MG63 (cell line): ENCODE measurements around the gene GPR21. TPM values are rescaled to one million over a fixed set of nuclear protein-coding genes. Genes with fewer than 3 reads are reported as not detected.

Experiments
- DNase-seq: peaks from one replicate; pipeline ENCODE4 v3.0.0-alpha.2; 2020
- H3K27me3 ChIP-seq: fragments of 250-450 bp; sonication (Bioruptor Pico); 2 replicates; pipeline ENCODE4 v1.5.1; 2020; ENCODE audit warnings: mild to moderate bottlenecking, moderate library complexity
- H3K36me3 ChIP-seq: fragments of 250-450 bp; sonication (Bioruptor Pico); 2 replicates; pipeline ENCODE4 v1.5.1; 2020; ENCODE audit warnings: mild to moderate bottlenecking, moderate library complexity
- H3K4me3 ChIP-seq: fragments of 250-450 bp; sonication (Bioruptor Pico); 2 replicates; pipeline ENCODE4 v1.5.1; 2020; ENCODE audit warnings: mild to moderate bottlenecking, moderate library complexity
- H3K9me3 ChIP-seq: fragments of 250-450 bp; sonication (Bioruptor Pico); 2 replicates; pipeline ENCODE4 v1.5.1; 2020; ENCODE audit warnings: mild to moderate bottlenecking, moderate library complexity
- total RNA-seq: library from RNA; depleted of rRNA; stranded (reverse); fragments of >200 nt; shearing (Covaris generic); gene quantifications from 2 replicates; pipeline ENCODE4 v1.2.3, GENCODE V29; 2014; ENCODE audit warnings: low replicate concordance

The GPR21 gene
- total RNA-seq, 1 experiment from 2014 or later = not detected

DNA sequence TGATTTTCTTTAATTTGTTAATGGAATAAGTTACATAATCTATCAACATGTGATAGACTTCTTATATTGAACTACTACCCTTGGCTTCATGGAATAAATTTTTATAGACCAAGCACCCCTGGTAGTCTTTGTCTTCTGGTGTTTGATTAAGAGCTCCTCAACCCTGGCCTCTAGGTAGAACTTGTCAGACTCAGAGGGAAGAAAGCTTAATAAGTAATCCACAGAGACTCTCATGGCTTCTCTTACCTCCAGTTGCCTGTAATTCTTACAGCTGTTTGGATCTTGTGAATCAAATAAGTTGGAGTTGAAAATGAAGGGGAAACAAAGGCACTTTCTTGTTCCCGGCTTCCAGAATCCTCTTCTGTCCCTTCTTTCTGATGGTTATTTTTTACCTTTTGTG lies 7.0 kb upstream of the GPR21 start:
- H3K9me3 ChIP-seq = no peaks in the 10 kb centered on the region
- no peak for DNase-seq
- peaks cover 29% of the 10 kb centered on the region for H3K36me3 ChIP-seq
- no peak overlapping the region for H3K4me3 ChIP-seq
- no peaks in the 10 kb centered on the region for H3K27me3 ChIP-seq

DNA sequence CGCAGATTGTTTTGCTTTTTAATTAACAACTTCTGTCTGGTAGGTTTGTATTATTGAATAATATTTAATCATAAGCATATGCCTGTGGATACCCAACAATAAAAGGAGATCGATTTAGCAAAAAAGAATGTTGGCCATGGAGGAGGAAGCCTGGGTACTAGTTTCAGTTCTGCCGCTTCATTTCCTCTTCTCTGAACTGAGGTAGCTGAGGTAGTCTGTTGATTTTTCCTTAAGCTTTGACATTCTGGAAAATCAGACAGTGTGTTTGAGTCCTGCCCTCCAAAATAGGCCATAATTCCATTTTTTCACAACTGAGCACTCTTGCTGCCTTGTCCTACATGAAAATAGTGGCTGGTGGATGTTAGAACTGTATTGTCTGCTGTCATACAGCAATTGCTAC lies 6.0 kb upstream of the GPR21 start:
- Histone ChIP-seq H3K36me3 (peaks cover 29% of the 10 kb centered on the region), H3K9me3 (no peaks in the 10 kb centered on the region), H3K27me3 (no peaks in the 10 kb centered on the region), H3K4me3 (no peak overlapping the region)
- DNase-seq = no peak

DNA sequence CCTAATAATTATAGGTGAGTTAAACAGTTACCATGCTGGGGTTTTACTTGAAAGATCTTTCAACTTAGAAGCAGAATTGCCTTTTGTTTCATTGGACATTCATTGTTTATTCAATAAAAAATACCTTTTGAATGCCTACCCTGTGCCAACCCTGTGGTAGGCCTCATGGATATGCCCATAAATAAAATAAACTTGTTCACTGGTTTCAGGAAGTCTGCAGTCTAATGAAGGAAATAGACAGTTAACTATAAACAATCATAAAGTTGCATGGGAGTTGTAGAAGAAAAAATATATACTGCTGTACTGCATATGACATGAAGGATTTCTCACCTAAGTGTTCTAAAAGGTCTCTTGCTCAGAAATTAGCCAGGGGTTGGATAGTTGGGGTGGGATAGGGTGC lies 5.3 kb upstream of the GPR21 start:
- H3K4me3 ChIP-seq = no peak overlapping the region
- DNase-seq = no peak
- no peaks in the 10 kb centered on the region for H3K27me3 ChIP-seq
- no peaks in the 10 kb centered on the region for H3K9me3 ChIP-seq
- H3K36me3 ChIP-seq = peaks cover 26% of the 10 kb centered on the region

DNA sequence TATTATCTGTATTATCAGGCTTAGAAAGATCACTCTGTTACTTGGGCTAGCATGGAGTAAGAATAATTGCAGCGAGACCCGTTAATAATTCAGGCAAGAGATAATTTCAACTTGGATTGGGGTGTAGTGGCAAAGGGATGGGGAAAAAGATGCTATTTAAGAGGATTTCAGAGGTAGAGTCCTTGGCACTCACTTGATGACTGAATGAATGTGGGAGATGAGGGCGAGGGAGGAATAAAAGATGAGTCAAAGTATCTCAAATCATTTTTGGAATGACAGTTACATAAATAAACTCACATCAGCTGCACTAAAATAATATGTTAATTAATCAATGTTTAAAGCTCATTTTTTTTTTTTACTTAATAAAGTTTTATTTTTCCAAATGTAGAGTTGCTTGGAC lies 4.5 kb upstream of the GPR21 start:
- no peak for DNase-seq
- Histone ChIP-seq H3K36me3 (peaks cover 24% of the 10 kb centered on the region), H3K9me3 (no peaks in the 10 kb centered on the region)

DNA sequence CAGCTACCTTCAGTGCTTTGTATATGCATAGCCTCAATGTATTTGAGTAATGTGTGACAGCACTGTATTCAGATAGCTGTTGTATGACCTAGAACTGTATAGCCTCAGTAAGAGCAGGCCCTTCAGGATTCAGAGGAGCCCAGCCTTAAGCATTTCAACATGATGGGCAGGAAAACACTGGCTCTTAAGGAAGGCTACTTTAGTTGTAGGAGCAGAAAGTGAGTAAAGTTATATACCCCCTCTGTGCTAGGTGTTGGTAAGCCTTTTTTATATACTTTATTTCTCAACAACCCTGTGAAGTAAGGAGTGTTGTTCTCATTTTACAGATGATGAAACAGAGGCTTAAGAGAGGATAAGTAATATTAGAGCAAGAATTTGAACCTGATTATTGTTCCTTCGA lies 1.5 kb upstream of the GPR21 start:
- peaks cover 22% of the 10 kb centered on the region for H3K36me3 ChIP-seq
- H3K4me3 ChIP-seq = no peak overlapping the region
- no peak for DNase-seq
- H3K27me3 ChIP-seq = no peaks in the 10 kb centered on the region
- H3K9me3 ChIP-seq = no peaks in the 10 kb centered on the region

More for the DNA sequence above, 4.5 kb upstream of the GPR21 start:
- Histone ChIP-seq H3K4me3 (no peak overlapping the region), H3K27me3 (no peaks in the 10 kb centered on the region)

DNA sequence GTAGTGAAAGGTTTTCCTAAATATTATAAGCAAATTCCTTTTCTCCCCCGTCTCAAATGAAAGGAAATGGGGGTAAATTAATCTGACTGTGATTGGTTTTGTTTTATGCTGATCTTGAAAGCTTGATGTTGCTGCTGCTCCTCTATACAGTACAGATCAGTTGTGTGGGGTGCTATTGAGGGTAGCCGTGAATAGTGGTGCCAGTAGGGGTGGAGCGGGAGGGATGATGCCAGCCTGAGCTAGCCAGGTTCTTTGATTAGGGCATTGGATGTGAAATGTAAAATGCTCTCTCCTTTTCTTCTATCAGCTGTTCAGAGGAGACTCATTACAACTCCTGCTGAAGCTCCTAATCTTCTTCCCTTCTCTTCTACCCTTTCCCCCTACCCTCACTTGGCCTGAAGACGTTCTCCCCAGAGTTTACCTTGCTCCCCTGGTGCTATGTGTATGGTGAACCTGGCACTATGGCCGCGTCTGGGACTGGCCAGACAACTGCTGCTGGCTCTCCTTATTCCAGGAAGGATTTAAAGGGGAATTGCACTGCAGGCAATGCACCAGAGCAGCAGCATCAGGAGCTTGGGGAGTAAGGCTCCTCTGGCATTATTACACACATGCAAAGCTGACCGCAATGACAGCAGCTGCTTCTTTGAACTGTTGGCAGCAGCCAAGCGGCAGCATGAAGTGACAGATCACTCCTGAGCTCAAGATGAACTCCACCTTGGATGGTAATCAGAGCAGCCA lies 566 bp downstream of the GPR21 start:
- DNase-seq = no peak
- no peaks in the 10 kb centered on the region for H3K27me3 ChIP-seq
- peaks cover 7% of the 10 kb centered on the region; the same call in 1 of the 2 replicates for H3K36me3 ChIP-seq
- no peaks in the 10 kb centered on the region for H3K9me3 ChIP-seq
- no peak overlapping the region for H3K4me3 ChIP-seq

DNA sequence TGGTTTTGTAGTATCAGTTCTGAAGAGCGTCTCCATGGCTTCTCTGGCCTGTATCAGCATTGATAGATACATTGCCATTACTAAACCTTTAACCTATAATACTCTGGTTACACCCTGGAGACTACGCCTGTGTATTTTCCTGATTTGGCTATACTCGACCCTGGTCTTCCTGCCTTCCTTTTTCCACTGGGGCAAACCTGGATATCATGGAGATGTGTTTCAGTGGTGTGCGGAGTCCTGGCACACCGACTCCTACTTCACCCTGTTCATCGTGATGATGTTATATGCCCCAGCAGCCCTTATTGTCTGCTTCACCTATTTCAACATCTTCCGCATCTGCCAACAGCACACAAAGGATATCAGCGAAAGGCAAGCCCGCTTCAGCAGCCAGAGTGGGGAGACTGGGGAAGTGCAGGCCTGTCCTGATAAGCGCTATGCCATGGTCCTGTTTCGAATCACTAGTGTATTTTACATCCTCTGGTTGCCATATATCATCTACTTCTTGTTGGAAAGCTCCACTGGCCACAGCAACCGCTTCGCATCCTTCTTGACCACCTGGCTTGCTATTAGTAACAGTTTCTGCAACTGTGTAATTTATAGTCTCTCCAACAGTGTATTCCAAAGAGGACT lies 1.5 kb downstream of the GPR21 start:
- DNase-seq = no peak

DNA sequence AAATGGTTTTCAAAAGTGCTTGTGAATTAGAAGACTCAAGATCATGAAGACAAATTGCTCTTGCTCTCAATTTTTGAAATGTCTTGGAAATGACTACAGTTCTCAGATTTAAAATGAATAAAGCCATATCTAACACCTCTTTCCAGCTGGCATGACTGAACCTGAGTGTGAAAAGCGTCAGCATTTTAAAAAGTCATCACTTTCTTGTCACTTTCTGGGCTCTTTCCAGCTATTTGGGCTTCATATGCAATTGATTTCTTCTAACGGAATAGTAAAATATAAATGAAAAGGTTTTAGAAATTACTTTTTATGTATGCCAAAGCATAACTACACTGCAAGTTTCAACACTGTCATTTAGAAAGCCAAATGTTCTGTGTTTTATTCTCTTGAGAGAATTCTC lies 2.3 kb downstream of the GPR21 start:
- Histone ChIP-seq H3K4me3 (no peak overlapping the region), H3K27me3 (no peaks in the 10 kb centered on the region), H3K9me3 (no peaks in the 10 kb centered on the region), H3K36me3 (peaks cover 9% of the 10 kb centered on the region; the same call in 1 of the 2 replicates)
- no peak for DNase-seq

More for the DNA sequence above, 1.5 kb downstream of the GPR21 start:
- Histone ChIP-seq H3K9me3 (no peaks in the 10 kb centered on the region), H3K36me3 (peaks cover 4% of the 10 kb centered on the region; the same call in 1 of the 2 replicates), H3K27me3 (no peaks in the 10 kb centered on the region), H3K4me3 (no peak overlapping the region)

DNA sequence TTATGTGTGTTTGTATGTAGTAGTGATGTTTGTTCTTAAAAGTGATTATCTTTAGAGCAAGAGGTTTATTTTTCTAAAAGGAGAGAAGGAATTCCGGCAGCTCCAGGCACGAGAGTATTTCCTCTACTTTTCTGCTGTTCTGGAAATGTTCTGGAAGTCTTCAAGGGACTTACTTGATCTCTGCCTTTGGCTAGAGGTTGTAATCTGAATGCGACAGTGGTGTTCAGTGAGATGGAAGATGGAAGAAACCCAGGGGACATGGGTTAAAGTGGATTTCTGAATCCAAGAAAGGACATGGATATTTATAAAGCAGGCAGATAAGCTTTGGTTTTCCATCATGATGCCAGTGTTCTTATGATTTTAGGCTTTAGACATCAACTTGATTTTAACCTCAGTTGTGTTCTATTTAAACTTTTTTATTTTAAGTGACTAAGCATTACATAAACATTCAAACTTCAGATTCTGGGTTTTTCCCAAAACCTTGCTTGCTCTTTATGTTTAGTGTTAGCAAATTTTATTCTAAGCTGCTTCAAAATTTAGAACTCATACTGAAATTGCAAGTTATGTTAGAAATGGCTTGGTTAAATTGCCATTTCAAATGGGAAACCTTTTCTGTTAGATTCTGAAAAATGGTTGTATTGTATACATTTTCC lies 3.6 kb downstream of the GPR21 start:
- no peaks in the 10 kb centered on the region for H3K27me3 ChIP-seq
- H3K36me3 ChIP-seq = peaks cover 19% of the 10 kb centered on the region
- DNase-seq = no peak
- H3K4me3 ChIP-seq = no peak overlapping the region
- no peaks in the 10 kb centered on the region for H3K9me3 ChIP-seq

DNA sequence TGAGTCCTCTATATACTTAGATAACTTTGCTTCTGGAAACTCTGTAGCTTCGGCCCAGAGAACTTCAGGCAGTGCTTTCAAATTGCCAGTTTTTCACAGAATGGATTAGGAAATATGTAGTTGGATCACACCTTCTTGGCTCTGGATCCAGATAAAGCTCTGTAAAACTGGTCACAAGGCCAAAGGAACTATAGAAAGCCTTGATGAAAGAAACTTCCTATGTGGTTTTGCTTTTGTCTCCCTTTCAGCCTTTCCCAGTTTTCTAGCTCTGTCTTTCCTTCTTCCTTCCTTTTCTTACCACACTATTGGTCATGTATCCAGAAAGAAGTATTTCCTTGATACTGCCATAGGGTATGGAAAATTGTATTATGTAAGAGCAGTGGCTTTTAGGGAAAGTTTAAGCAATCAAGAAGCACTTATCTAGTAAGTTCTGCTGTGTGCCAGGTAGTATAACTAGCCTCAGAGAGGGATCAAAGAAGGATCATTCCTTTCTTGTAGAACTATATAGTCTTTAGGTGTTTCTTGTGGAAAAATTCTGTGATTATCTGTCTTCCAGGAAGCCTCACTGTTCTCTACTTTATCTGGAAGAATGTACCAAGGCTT lies 6.3 kb downstream of the GPR21 start:
- Histone ChIP-seq H3K4me3 (no peak overlapping the region), H3K9me3 (no peaks in the 10 kb centered on the region), H3K27me3 (no peaks in the 10 kb centered on the region), H3K36me3 (peaks cover 24% of the 10 kb centered on the region)
- no peak for DNase-seq

DNA sequence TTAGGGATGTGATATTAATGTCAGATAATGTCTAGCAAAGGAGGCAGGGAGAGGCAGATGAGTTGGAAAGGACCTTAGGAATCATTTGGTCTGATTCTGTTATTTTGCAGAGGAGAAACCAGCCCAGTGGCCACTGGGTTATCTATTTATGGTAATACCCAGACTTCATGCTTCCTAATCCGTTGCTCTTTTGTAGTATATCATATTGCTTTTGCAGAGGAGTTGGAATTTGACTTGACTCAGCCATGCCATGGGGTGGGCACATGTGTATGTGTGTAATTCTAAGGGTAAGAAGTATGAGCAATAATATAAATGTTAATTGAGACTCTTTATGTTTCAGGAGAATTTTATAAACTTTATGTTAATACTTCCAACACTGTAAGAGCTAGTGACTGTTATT lies 7.3 kb downstream of the GPR21 start:
- Histone ChIP-seq H3K27me3 (no peaks in the 10 kb centered on the region), H3K9me3 (no peaks in the 10 kb centered on the region)

DNA sequence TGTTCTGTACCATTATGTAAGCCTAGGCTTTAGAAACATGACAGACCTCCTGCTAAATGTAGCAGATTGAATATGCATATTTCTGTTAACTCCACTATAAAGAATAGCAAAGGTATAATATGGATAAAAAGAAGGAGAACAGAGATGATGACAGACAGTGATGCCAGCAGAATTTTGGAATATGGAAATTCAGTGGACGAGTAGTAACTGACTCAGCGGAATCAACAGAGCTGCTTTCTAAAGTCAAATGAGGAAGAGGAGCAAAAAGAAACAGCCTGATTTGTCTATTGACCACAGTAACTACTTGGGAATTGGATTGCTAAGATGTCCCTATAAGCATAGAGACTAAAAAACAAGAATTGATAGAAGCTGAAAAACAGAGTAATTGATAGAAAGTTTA lies 8.0 kb downstream of the GPR21 start:
- Histone ChIP-seq H3K36me3 (peaks cover 22% of the 10 kb centered on the region), H3K9me3 (no peaks in the 10 kb centered on the region), H3K27me3 (no peaks in the 10 kb centered on the region), H3K4me3 (no peak overlapping the region)
- no peak for DNase-seq

More for the DNA sequence above, 7.3 kb downstream of the GPR21 start:
- peaks cover 22% of the 10 kb centered on the region for H3K36me3 ChIP-seq
- H3K4me3 ChIP-seq = no peak overlapping the region
- DNase-seq = no peak

DNA sequence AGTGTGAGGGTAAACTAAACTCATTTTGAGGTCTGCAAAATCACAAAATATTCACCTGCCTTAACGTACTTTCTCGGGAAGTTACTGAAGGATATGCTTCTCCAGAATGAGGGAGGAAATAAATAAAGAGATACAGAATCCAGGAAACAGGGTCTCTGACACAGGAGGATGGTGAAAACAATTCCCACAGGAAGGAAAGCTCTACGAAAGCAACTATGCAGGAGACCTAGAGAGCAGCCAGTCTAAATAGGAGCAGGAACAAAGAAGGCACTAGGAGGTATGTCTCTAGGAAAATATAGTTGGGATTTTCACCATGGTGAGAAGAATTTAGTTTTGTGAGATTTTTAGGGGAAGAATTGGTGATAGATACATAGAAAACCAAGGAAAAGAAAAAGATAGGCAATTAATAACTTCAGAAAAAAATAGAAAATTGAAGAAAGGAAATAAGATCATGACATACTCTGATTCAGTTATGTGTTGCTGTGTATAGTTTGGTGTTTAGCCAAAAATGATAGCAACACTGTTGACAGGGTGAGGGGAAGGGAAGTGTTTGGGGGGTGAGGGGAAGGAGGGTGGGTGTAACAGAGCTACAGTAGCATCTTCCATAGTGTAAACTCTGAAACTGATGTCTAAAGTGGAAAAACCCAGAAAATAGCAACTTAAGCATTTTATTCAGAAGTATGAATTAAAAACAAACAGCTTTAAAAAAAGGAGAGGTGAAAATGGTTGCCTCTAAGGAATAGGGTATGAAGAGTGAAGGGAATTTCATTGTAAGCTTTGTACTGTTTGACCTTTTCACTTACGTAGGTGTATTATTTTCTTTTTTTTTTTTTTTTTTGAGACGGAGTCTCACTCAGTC lies 9.8 kb downstream of the GPR21 start:
- Histone ChIP-seq H3K27me3 (no peaks in the 10 kb centered on the region), H3K9me3 (no peaks in the 10 kb centered on the region), H3K36me3 (peaks cover 22% of the 10 kb centered on the region), H3K4me3 (no peak overlapping the region)
- no peak for DNase-seq

DNA sequence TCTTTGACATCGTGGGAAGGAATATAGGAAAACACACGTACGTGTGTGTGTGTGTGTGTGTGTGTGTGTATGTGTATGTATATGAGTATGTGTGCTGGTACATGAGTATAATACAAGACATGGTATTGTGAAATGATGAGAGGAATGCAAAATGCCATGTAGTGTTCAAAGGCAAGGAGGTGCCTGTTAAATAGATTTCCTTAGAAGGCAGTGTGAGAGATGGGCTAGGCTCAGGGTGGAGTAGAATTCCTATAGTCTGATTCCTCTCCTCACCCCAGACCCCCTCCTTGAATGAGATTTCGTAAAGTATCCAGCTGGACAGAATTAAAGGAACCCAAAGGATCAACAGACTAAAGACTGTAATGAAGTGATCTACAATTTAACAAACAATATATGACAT lies 11.1 kb downstream of the GPR21 start:
- H3K27me3 ChIP-seq = no peaks in the 10 kb centered on the region
- no peak for DNase-seq
- no peak overlapping the region for H3K4me3 ChIP-seq
- H3K36me3 ChIP-seq = peaks cover 22% of the 10 kb centered on the region
- no peaks in the 10 kb centered on the region for H3K9me3 ChIP-seq

DNA sequence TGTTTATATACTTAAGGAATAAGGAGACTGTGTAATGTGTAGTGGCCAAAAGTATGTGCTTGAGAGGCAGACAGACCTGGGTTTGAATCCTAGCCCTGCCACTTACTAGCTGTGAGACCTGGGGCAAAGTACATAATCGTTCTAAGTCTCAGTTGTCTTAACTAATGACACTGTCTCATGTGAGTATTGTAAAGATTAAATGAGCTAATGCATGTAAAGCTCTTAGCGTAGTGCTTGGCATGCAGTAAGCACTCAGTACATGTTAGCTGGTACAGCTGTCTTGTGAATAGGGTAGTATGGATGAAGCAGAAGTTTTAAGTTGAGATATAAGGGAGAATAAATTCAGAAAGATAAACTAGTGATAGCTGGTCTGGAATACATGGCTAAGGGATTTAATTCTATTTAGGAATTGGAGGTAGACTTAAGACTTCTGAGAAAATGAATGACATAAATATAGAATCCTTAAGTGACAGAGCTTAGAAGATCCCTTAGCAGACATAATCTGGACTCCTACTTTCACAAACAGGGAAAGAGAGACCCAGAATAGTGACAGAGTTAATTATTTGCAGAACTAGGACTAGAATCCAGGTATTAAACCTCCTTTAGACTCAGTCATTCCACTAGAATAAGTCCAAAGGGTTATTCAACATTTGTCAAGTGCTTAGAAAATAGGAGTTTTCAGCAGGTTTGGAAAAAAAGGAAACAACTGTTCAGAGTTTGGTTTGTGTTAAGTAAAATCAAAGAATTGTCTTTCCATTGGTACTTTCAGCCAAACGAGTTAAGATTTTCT lies 13.1 kb downstream of the GPR21 start:
- no peaks in the 10 kb centered on the region for H3K27me3 ChIP-seq

DNA sequence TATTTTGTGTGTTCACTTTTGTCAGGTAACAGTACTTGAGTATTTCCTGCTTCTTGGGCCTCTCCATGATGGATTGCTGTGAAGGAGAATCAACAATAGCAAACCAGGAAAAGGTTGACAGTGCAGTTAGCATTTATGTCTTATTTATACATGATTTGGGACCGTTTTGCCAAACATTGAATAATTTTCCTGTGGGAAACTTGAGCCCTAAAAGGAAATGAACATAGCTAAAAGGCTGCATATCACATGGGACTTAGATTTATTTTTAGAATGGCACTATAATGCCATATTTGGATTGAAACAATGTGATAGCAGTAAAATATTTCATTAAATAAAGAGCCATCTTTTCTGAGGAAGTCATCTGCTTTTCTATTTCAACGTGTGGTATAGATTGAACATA lies 15.3 kb downstream of the GPR21 start:
- no peaks in the 10 kb centered on the region for H3K9me3 ChIP-seq
- H3K27me3 ChIP-seq = no peaks in the 10 kb centered on the region
- no peak overlapping the region for H3K4me3 ChIP-seq
- peaks cover 3% of the 10 kb centered on the region for H3K36me3 ChIP-seq
- no peak for DNase-seq

More for the DNA sequence above, 13.1 kb downstream of the GPR21 start:
- Histone ChIP-seq H3K4me3 (no peak overlapping the region), H3K36me3 (peaks cover 11% of the 10 kb centered on the region), H3K9me3 (no peaks in the 10 kb centered on the region)
- DNase-seq = no peak
